Activated CD4-positive, alpha-beta T cell treated with anti-CD3 and anti-CD28 coated beads, Interleukin-2, amount 50 U/mL, for 4 hours (primary cell): Measurements from ENCODE around the gene NDRG2.
"Not testable (repeated sequence)": the region's sequence is repeated elsewhere in the genome, so short reads cannot be mapped to it uniquely, and the experiment has no call there.

ENCODE experiments used
- DNase-seq, 2 experiments: peaks; one replicate each; pipeline ENCODE4 v3.0.0-alpha.2; 2020

The NDRG2 gene

DNA sequence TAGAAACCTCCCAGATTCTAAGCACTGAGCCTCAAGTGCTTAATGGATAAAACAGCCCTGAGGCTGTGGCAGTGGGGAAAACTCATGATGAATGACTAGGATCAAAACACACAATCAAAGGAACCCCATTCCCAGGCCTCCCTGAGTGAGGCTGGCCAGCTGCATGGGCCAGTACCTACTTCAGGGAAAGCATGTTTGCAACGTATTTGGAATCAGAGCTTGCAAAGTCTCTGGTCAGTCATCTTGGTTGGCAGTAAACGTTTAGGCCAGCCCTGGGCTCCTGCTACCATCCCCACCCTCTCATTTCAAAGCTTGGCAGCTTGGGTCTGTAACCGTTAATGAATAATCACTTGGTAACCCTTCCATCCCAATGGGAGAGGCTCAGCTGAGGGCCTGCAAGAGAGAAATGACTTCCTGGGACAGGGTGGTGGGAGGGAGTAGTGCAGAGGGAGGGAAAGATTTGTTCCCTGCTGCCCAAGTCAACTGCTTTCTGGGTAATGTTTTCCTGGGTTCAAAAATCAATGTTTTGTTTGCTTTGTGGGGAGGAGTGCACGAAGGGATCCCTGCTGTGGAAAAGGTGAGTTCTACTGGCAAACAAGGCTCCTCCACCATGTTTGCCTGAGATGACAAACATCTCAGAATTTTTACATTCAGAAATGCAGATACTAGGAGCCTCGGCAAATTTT is 30.7 kb upstream of the NDRG2 start:
- DNase-seq, result no peak

DNA sequence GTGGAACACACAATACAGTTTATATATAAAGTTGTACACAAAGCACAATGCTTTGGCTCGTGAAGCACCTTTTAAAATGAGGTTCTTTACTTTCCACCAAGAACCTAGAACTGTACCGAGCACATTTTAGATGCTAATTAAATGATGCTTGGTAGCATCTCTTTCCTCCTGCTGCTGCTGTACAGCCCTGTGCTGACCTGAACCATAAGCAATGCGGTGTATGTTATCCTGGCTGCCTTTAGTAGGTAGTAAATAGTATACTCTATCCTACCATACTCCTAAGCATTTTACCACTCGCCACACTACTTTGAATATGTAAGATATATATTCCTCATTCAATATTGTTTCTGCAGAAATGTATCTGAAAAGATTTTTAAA is 29.9 kb upstream of the NDRG2 start:
- no peak for DNase-seq

DNA sequence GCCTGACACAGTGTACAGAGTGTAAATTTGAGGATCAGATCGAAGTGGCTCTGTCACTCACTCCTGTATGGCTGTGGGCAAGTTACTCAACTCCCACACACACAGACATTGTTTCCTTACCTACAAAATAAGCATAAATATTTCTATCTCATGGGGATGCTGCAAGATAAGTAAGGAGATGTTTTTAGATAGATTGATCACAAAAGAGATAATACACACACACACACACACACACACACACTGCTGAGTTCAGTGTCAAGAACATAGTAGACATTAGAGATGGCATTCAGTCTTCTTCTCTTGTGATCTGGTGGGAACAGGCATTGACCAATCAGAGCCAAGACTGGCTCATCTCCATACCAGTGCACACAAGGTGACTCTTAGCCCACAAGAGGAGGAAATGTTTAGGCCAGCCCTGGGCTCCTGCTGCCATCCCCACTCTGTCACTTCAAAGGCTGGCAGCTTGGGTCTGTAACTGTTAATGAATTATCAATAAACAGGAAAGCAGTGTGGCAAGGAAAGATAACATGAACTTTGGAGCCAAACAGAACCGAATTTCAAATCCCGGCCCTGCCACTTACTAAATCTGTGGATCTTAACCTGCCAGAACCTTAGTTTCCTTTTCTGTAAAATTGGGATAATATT is 29.4 kb upstream of the NDRG2 start:
- DNase-seq, result no peak

DNA sequence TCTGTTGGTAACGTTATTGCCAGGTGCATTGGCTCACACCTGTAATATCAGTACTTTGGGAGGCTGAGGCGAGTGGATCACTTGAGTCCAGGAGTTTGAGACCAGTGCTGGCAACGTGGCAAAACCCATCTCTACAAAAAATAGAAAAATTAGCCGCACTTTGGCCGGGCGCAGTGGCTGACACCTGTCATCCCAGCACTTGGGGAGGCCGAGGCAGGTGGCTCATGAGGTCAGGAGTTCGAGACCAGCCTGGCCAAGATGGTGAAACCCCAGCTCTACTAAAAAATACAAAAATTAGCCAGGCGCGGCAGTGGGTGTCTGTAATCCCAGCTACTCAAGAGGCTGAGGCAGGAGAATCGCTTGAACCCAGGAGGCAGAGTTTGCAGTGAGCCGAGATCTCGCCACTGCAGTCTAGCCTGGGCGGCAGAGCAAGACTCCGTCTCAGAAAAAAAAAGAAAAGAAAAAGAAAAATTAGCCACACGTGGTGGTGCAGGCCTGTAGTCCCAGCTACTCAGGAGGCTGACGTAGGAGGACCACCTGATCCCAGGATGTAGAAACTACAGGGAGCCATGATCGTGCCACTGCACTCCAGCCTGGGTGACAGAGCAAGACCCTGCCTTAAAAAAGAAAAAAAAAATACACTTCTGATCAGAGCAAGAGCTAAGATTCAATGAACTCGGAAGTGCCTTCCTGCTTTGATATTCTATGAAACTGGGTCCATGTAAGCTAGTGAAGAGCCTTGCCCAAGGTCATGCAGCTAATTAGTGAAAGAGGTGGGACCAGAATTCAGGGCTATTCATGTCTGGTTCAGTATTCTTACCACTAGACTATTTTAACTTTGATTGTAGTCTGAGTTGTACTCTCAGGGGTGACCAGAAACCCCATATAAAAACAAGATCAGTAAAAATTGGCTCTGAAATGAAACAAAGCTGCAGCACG is 28.6 kb upstream of the NDRG2 start:
- DNase-seq, result no peak

DNA sequence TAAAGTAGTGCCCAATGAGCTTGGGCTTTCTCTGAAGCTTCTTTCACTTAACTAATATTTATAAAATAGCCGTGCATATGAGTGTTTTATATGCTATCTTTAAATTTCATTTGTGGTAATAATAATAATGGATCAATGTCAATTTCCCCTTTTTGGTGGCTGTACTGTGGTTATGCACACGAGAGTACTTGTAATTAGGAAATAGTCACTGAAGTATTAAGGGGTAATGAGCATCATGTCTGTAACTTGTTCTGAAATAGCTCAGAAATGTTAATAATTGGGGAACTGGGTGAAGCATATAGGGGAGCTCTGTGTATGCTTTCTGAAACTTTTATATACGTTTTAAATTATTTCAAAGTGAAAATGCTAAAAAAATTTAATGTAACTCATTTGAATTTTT is 25.7 kb upstream of the NDRG2 start:
- no peak for DNase-seq

DNA sequence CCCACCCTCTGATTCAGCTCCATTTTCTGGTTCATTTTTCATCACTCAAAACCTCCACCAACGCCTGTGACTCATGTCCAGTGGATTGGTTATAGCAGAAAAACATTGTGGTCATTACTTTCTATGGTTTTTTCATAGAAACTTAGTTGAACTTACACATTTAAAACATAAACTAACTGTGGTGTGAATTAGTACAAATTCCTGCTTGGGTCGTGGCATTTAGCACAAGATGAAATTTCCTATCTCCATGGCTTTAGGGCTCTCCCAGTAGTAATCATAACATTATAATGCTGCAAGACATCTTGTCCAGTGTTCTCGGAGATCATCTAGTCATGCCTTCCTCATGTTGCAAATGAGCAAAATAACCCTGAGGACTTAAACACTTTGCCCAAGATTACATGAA is 24.4 kb upstream of the NDRG2 start:
- no peak for DNase-seq

DNA sequence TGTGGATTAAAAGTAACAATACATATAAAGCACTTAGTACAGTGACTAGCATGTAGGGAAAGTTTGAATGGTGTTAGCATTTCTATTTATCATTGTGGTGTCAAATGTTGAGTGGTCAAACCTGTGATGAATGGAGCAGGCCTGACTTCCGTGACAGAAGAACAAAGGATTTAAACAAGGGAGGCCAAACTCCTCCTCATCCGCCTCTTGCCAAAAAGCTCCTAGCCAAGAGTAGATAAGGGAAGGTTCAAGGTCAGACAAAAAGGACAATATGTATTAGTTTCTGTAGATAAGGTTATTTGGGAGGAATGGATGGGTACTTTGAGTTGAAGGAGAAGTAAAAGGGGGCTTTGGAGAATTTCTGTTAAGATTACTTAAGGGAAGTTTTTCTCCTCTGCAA is 23.8 kb upstream of the NDRG2 start:
- no peak for DNase-seq

DNA sequence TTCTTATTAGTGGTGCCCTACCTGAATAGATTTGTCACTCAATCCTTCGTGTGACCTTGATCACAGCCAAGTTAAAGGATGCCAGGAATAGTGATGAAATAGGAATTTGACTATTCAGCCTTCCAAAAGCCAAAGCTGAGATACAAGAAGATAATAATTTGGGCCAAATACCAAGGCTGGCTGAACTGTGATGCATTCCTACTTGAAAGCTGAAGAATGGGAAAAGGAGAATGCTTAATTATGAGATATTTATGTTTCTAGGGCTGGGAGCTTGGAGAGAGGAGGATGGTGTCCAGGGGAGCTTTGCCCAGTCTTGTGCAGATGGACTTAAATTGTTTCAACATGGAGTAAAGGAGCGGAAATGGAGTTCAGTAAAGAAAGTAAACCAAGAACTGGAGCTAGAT is 22.5 kb upstream of the NDRG2 start:
- no peak for DNase-seq

DNA sequence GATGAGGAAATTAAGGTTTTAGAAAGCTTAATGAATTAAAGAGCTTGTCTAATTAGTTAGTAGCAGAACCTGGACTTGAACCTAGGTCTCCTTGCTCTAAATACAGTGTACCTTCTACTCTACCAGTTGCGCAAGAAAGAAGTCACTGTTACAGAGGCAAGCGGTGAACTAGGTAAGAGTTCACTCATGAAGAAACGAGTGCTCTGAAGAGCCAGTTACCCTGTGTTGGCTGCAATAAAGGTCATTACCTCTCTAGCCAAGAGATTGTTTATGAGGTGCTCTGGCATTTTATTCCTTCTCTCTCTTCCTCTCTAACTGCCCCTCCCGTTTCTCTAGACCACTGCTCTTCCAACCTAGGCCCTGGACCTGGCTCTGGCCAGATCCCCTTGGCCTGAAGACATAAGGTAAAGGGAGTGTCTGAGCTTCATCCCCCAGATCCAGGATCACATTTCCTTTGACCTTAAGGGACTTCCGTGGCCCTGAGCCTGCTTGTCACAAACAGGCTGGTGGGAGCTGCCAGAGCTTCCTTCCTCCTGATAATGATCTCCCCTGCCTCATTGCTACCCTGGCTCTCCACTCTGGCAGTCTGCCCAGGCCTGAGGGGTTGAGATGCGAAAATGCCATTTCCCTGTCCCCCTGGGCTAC is 19.2 kb upstream of the NDRG2 start:
- no peak for DNase-seq

DNA sequence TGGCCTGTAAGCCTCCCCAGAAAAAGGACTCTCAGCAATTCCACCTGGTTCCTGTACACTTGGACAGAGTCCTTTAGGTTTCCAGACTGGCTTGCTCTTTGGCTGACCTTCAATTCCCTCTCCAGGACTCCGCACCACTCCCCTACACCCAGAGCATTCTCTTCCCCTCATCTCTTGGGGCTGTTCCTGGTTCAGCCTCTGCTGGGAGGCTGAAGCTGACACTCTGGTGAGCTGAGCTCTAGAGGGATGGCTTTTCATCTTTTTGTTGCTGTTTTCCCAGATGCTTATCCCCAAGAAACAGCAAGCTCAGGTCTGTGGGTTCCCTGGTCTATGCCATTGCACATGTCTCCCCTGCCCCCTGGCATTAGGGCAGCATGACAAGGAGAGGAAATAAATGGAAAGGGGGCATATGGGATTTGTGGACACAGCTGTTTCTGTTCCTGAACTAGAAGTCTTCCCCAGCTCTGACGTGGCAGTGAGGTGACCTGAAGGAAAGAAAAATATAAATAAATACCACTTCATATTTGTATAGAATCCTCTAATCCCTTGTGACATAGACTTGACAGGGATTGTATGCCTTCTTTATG is 18.6 kb upstream of the NDRG2 start:
- DNase-seq, result no peak

DNA sequence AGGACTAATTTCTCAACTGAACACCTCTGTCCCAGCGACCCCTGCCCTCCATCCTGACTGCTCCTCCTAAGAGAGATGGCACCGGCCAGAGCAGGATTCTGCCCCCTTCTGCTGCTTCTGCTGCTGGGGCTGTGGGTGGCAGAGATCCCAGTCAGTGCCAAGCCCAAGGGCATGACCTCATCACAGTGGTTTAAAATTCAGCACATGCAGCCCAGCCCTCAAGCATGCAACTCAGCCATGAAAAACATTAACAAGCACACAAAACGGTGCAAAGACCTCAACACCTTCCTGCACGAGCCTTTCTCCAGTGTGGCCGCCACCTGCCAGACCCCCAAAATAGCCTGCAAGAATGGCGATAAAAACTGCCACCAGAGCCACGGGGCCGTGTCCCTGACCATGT is 18.1 kb upstream of the NDRG2 start:
- no peak for DNase-seq

DNA sequence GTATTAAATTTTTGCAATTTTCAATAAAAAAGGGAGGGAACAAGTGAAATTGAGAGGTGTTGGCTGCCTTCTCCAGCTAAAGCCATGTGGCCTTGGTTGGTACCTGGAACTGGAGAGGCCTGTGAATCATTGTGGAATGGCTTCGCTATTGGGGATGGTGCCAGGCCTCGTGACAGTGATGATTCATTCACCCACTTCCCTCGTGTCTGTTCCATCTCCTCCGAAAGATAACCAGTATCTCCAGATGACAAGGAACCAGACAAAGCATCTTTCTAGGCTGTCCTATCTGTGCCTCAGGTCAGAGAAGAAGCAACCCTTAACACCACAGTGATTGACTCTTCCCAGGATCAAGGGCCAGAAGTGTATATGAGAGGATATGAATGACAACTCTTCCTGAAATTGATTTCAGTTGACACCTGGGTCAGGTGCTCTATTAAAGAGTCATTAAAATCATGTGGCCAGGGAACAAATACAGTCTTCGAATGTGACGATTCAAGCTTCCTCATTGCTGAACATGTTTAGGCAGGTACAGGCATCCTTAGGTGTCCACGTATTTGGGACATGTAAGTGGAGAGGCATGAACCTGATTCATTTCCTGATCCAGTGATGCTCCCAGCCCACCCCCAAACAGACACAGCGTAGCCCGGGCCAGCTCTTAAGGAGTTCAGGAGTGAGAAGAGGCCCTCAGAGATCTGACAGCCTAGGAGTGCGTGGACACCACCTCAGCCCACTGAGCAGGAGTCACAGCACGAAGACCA is 17.0 kb upstream of the NDRG2 start, which contains the start of gene RNASE7:
RNASE7 (plus strand) TSS at position 687 of the 758 bp plus-strand sequence. CDS start 631 bp downstream, outside the sequence.
- DNase-seq, result no peak

DNA sequence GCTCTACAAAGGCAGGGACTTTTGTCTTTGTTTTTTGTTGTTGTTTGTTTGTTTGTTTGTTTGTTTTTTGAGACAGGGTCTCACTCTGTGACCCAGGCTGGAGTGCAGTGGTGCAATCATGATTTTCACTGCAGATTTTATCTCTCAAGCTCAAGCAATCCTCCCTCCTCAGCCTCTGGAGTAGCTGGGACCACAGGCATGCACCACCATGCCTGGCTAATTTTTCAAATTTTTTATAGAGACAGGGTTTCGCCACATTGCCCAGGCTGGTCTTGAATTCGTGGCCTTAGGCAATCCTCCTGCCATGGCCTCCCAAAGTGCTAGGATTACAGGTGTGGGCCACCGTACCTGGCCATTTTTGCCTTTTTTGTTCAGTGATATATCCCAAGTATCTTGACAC is 16.1 kb upstream of the NDRG2 start:
- not testable (repeated sequence) for DNase-seq

DNA sequence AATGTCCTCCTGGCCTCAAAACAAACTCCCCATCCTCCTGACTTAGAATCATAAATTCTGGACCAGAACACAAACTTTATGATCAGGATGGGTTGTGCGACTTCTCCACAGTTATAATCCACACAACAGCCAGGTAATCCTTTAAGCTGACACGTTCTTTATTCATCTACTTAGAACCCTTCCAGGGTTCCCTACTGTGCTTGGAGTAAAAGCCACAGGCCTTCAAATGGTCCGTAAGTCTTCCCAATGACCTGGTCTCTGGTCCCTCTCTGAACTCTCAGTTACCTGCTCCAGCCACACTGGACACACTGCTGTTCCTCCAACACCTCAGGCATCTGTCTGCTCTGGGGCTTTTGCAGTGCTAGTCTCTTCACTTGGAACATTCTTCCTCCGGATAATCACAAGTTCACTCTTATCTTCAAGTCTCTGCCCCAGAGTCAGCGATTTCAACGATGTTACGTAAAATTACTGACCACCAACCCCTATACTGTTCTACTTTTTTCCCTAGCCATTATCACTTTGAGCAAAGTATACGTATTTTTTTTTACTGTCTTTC is 15.6 kb upstream of the NDRG2 start:
- DNase-seq, result no peak

DNA sequence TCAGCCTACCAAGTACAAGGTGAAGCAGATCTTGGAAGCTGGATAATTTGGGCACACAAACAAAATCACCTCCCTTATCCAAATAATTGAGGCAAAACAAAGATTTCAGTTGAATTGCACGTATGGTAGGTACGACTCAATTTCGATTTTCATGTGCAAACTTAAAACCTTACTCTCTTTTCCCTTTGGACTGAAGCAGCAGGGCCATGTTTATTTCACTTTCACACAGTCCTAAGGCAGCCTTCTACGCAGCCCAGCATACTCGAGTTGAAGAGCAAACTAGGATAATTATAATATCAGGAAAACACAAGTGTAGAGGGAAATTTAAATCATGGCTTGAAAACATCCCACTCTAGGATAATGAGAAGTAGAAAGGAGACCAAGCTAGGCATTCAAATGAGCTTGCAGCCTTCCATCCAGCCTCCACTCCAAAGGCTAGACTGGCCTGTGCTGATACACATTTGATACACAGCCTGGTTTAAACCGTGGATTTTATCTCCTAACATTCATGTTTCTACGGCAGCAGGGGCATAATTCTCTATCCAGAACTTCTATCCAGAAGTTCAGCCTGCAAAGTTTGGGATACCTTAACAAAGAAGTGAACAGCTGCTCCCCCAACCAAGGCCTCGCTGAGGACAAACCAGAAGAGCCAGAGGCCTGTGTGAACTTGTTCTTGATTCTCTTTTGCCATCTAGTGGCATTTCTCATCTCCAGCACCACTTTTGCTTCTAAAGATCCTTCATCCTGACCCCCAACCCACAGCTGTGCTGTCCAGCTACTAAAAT is 14.9 kb upstream of the NDRG2 start:
- no peak for DNase-seq

DNA sequence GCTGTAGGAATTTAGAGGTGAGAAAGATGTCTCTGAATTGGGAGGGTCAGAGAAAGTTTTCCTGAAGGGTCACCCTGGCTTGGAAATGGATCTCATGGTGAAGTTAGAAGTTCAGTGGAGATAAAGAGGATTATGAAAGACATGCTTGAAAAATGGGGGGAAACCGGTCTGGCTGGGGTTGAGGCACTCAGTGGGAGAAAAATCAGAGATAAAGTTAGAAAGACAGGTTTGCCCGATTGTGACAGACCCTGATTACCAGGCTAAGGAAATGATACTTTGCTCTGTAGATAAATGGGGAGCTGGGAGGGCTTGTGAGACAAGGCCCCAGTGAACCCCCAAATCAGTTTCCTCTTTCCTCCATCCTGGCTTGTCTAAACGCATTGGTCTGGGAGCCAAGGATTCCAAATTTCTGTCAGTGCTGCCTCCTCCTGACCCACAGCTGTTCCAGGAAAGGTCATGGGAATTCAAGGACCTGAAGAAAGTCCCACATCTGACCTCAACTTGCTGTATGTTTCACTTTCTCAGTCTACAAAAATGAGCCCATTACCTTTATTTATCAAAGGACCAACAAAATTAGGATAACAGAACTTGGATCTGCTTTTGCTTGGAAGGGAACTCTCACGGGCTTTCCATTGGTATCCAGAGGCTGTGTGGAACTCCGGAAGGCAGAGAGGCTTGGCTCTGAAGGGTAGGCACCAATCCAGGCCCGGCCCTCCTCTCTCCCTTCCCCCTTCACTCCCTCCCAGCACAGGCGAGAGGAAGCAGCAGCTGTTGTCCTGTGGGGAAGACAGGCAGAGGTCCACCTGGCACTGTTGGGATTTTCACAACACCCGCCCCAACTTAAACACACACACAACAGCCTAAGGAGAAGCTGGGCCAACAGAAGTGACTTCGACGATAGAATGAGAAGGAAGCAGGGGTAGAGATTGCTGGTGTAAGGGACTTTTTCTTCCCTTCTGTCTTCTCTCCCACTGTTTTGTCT is 13.9 kb upstream of the NDRG2 start:
- DNase-seq, result no peak

DNA sequence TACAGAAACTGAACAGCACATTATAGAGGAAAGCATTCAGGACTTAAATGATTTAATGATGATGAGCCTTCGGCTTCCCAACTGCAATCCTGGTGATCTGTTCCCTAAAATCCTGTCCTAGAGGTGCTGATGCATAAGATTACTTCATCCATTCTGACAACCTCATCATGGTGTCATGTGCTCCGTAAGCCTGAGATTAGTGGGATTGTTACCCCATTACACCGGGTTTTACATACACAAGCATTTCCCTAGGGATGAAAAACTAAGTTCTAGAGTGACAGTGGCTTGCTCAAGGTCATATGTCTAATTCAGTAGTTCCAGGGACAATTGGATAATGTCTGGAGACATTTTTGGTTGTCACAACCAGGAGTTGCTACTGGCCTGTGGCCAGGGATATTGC is 12.3 kb upstream of the NDRG2 start:
- no peak for DNase-seq

DNA sequence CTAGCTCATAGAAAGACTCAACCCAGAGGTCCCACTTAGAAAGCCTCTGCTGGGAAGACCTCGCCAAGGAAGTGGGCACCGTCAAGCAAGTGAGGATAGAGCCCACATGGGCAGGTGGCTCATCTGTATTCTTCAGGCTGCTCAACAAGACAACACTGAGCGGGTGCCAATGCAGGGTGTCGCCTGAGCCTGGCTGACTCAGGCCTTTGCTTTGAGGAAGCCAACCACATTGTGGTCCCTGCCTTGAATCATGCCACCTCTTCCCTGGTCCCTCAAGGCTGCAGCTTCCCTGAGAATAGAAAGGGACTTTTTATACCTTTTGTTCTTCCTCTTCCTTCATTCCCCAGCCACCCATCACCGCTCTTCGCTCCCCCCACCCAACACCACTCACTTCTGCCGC is 11.9 kb upstream of the NDRG2 start:
- DNase-seq, result no peak

DNA sequence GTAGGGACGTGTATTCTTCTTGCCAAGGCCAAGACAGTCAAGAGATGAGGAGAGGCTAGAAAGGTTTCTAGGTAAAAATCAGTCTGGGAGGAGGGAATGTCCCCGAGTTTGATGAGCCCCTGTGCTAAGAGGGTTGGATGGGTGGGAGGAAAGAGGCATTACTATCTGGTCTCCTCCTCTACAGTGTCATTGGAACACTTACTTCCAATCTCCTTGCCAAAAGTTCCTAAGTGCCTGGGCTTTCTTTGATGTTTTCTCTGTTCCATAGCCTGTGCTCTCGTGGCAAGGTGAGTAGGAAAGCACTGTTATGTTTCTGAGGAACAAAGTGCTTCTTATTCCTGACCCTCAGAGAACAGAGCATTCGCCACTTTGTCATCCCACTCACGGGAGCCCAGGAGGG is 9.8 kb upstream of the NDRG2 start, which contains the start of gene RNASE13:
RNASE13 (minus strand) TSS at position 101 of the 400 bp plus-strand sequence. CDS start 519 bp downstream, outside the sequence.
- DNase-seq, result no peak
